ENCODE results near the gene SPOCK1. TPM values are rescaled to one million over a fixed set of nuclear protein-coding genes. Genes with fewer than 3 reads are reported as not detected.

SPOCK1 gene
- polyA plus RNA-seq, 2 donors: 0.86 to 0.88 TPM

DNA sequence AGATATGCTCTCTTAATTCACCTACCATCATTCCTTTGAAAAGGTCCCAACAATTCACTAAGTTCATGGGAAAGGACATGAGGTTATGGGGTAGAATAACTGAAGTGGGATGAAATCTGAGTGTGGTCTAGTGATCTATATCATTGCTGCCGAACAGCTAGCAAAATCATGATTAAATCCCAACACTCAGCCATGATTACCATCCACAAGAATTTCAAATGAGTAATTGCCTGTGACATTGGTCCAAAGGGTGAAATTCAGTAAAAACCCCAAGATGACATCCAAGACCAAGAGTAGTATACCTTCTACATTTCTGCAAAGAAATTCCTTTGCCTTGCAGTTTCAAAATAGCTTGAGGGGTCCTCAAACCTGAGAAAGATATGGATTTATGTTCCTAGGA lies 225.6 kb downstream of the SPOCK1 start:
- Histone ChIP-seq H3K4me1 (ENCODE audit: control insufficient read depth in 2 of 2, insufficient read depth in 2 of 2, low read length in 1 of 2) (no peaks in the 10 kb centered on the region), H3K4me3 (ENCODE audit: low read depth in 1 of 2, low read length in 2 of 2) (no peak overlapping the region), H3K27me3 (ENCODE audit: control insufficient read depth in 1 of 2, insufficient read depth in 2 of 2, low read length in 2 of 2) (no peaks in the 10 kb centered on the region), H3K27ac (ENCODE audit: low read depth in 2 of 2, low read length in 1 of 2) (no peak overlapping the region), H3K9me3 (ENCODE audit: control insufficient read depth in 2 of 2, insufficient read depth in 1 of 2, low read depth in 1 of 2, low read length in 1 of 2) (no peaks in the 10 kb centered on the region), H3K36me3 (ENCODE audit: control insufficient read depth in 2 of 2, insufficient read depth in 2 of 2, low read length in 1 of 2) (no peaks in the 10 kb centered on the region)
- WGBS, 2 donors: 71 to 81% methylated on average over 1 of the region's 1 CpG

DNA sequence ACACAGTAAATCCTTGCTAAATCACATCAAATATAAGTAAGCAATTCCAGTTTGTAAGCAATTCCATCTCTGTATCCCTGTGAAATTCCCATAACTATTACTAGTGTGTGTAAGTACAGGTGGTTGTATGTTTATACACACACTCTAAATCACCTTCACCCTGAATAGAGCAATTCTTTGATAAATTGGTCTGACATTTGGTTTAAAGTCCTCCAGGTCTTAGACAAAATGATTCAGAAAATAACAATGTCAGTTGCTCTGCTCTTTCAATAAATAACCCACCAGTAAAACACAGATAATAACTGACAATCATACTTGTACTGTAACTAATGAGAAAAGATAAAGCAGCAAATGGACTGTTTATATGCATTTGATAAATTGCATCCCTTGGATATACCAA lies 226.3 kb downstream of the SPOCK1 start:
- Histone ChIP-seq H3K27ac (ENCODE audit: low read depth in 2 of 2, low read length in 1 of 2) (no peak overlapping the region), H3K27me3 (ENCODE audit: control insufficient read depth in 1 of 2, insufficient read depth in 2 of 2, low read length in 2 of 2) (no peaks in the 10 kb centered on the region), H3K9me3 (ENCODE audit: control insufficient read depth in 2 of 2, insufficient read depth in 1 of 2, low read depth in 1 of 2, low read length in 1 of 2) (no peaks in the 10 kb centered on the region), H3K36me3 (ENCODE audit: control insufficient read depth in 2 of 2, insufficient read depth in 2 of 2, low read length in 1 of 2) (no peaks in the 10 kb centered on the region), H3K4me1 (ENCODE audit: control insufficient read depth in 2 of 2, insufficient read depth in 2 of 2, low read length in 1 of 2) (no peaks in the 10 kb centered on the region), H3K4me3 (ENCODE audit: low read depth in 1 of 2, low read length in 2 of 2) (no peak overlapping the region)

DNA sequence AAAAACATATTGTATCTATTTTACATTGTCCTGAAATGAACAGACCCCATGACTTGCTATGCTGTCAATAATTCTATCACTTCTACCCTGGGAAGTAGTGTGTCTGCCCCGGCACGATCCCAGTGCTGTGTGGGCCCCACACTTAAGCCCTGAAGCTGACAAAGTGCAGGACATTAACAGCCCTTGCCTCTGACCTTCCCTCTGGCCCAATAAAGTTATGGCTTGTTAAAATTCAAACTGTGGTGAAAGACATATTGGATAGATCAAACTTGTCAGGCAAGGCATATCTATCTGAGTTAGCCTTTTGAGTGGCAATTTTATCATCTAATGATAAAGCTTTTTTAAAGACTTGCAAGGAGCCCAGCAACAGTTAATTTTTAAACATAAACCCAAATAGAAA lies 229.2 kb downstream of the SPOCK1 start:
- no peaks in the 10 kb centered on the region for H3K27me3 ChIP-seq (ENCODE audit: control insufficient read depth in 1 of 2, insufficient read depth in 2 of 2, low read length in 2 of 2)
- WGBS, 2 donors: 65 to 91% methylated on average over 2 of the region's 2 CpGs
- H3K4me3 ChIP-seq (ENCODE audit: low read depth in 1 of 2, low read length in 2 of 2): no peak overlapping the region
- no peak overlapping the region for H3K27ac ChIP-seq (ENCODE audit: low read depth in 2 of 2, low read length in 1 of 2)
- no peaks in the 10 kb centered on the region for H3K36me3 ChIP-seq (ENCODE audit: control insufficient read depth in 2 of 2, insufficient read depth in 2 of 2, low read length in 1 of 2)
- H3K9me3 ChIP-seq (ENCODE audit: control insufficient read depth in 2 of 2, insufficient read depth in 1 of 2, low read depth in 1 of 2, low read length in 1 of 2): no peaks in the 10 kb centered on the region
- no peaks in the 10 kb centered on the region for H3K4me1 ChIP-seq (ENCODE audit: control insufficient read depth in 2 of 2, insufficient read depth in 2 of 2, low read length in 1 of 2)

DNA sequence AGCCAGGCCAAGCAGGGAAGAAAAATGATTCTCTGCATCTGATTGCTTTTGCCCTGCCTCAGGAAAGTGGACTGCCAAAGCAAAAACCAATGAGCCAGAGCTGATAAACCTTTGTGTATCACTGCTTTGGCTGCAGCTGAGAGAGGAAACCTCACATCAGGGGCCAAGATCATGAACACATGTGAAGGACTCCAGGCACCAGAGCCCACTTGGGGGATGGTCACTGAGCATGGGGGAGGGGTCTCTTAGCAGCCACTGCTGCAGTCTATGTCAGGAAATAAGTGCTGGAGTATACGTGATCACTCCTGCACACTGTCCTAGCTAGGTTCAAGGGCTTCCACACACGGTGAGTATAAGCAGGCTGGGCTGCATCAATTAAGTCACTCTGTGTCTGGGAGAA lies 229.9 kb downstream of the SPOCK1 start:
- Histone ChIP-seq H3K4me3 (ENCODE audit: low read depth in 1 of 2, low read length in 2 of 2) (no peak overlapping the region), H3K27ac (ENCODE audit: low read depth in 2 of 2, low read length in 1 of 2) (no peak overlapping the region), H3K36me3 (ENCODE audit: control insufficient read depth in 2 of 2, insufficient read depth in 2 of 2, low read length in 1 of 2) (no peaks in the 10 kb centered on the region), H3K4me1 (ENCODE audit: control insufficient read depth in 2 of 2, insufficient read depth in 2 of 2, low read length in 1 of 2) (no peaks in the 10 kb centered on the region), H3K27me3 (ENCODE audit: control insufficient read depth in 1 of 2, insufficient read depth in 2 of 2, low read length in 2 of 2) (no peaks in the 10 kb centered on the region), H3K9me3 (ENCODE audit: control insufficient read depth in 2 of 2, insufficient read depth in 1 of 2, low read depth in 1 of 2, low read length in 1 of 2) (no peaks in the 10 kb centered on the region)
- 43 to 48% methylated on average over 2 of the region's 2 CpGs for WGBS, 2 donors

DNA sequence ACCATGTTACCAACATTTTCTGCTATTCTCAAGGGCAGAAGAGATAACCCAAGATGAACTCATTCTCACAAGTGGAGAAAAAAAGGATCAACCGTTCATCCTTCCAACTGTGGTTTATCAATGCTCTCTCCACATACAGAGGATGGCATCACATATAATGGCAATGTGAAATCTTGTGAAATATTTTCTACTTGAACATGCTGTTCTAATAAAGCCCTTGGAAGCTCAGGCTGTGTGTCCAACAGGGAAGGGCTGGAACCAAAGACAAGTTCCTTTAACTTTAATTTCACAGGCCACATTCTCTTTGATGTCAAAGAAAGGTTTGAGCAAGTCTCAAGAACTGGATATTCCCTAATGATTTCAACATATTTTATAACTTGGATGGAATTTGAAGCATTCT lies 230.5 kb downstream of the SPOCK1 start:
- Histone ChIP-seq H3K27ac (ENCODE audit: low read depth in 2 of 2, low read length in 1 of 2) (no peak overlapping the region), H3K4me3 (ENCODE audit: low read depth in 1 of 2, low read length in 2 of 2) (no peak overlapping the region)

DNA sequence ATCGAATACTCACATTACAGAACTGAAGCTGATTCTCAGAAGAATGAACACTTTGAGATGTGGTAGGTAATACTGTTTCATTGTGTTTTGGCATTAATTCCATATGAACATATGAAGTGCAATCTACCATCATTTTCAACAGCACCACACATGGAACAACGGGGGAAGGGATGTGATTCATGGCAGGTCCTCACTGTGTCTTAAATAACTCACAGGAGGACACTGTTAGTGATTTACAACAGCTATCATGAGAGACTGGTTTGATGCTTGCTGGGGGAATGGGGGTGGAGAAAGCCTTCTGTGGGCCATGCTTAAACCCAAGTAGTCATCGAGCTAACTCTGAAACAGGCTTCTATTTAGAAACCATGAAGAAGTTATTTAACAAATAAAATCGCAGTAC lies 232.9 kb downstream of the SPOCK1 start:
- Histone ChIP-seq H3K27me3 (ENCODE audit: control insufficient read depth in 1 of 2, insufficient read depth in 2 of 2, low read length in 2 of 2) (no peaks in the 10 kb centered on the region), H3K9me3 (ENCODE audit: control insufficient read depth in 2 of 2, insufficient read depth in 1 of 2, low read depth in 1 of 2, low read length in 1 of 2) (no peaks in the 10 kb centered on the region), H3K4me3 (ENCODE audit: low read depth in 1 of 2, low read length in 2 of 2) (no peak overlapping the region), H3K27ac (ENCODE audit: low read depth in 2 of 2, low read length in 1 of 2) (no peak overlapping the region), H3K4me1 (ENCODE audit: control insufficient read depth in 2 of 2, insufficient read depth in 2 of 2, low read length in 1 of 2) (no peaks in the 10 kb centered on the region), H3K36me3 (ENCODE audit: control insufficient read depth in 2 of 2, insufficient read depth in 2 of 2, low read length in 1 of 2) (no peaks in the 10 kb centered on the region)
- 78 to 86% methylated on average over 4 of the region's 4 CpGs for WGBS, 2 donors

More for the DNA sequence above, 230.5 kb downstream of the SPOCK1 start:
- WGBS, 2 donors: 81 to 88% methylated on average over 1 of the region's 1 CpG
- no peaks in the 10 kb centered on the region for H3K27me3 ChIP-seq (ENCODE audit: control insufficient read depth in 1 of 2, insufficient read depth in 2 of 2, low read length in 2 of 2)
- H3K9me3 ChIP-seq (ENCODE audit: control insufficient read depth in 2 of 2, insufficient read depth in 1 of 2, low read depth in 1 of 2, low read length in 1 of 2): no peaks in the 10 kb centered on the region
- no peaks in the 10 kb centered on the region for H3K4me1 ChIP-seq (ENCODE audit: control insufficient read depth in 2 of 2, insufficient read depth in 2 of 2, low read length in 1 of 2)
- H3K36me3 ChIP-seq (ENCODE audit: control insufficient read depth in 2 of 2, insufficient read depth in 2 of 2, low read length in 1 of 2): no peaks in the 10 kb centered on the region

DNA sequence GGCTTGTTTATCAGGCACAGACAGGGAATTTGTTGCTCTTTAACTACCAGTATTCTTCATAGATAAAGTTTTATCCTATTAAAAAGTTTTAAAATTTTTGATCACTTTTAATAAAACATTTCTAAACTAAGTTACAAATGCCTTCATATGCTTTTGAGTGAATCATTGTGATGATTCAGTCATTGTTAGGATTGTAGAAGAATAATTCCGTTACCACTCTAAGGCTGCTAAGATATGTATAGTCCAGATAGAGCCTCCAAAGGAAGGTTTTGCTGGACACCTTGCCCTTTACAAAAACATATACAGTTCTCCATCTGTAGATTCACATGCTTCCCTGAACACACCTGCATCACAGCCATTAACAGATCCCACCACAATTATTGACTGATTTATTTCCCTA lies 233.7 kb downstream of the SPOCK1 start:
- Histone ChIP-seq H3K27ac (ENCODE audit: low read depth in 2 of 2, low read length in 1 of 2) (no peak overlapping the region), H3K36me3 (ENCODE audit: control insufficient read depth in 2 of 2, insufficient read depth in 2 of 2, low read length in 1 of 2) (no peaks in the 10 kb centered on the region), H3K4me1 (ENCODE audit: control insufficient read depth in 2 of 2, insufficient read depth in 2 of 2, low read length in 1 of 2) (no peaks in the 10 kb centered on the region), H3K4me3 (ENCODE audit: low read depth in 1 of 2, low read length in 2 of 2) (no peak overlapping the region), H3K27me3 (ENCODE audit: control insufficient read depth in 1 of 2, insufficient read depth in 2 of 2, low read length in 2 of 2) (no peaks in the 10 kb centered on the region), H3K9me3 (ENCODE audit: control insufficient read depth in 2 of 2, insufficient read depth in 1 of 2, low read depth in 1 of 2, low read length in 1 of 2) (no peaks in the 10 kb centered on the region)
- 89 to 91% methylated on average over 1 of the region's 1 CpG for WGBS, 2 donors

DNA sequence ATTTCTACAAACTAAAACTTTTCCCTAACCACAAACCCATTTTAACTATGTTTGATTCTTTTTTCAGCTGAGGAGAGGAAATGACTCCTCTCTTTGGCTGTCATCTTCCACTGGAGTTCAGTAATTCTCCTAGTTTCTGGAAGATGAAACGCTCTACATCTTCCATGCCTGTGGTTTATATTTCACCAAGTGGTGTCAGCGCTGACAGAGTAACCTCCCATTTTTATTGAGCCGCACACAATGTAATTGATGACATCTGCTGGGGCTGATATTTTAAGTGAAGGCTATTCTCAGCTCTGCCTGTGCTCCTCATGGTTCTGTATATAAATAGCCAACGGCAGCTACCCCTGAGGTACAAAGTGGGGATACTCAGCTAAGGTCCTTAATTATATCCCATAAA lies 234.6 kb downstream of the SPOCK1 start:
- Histone ChIP-seq H3K36me3 (ENCODE audit: control insufficient read depth in 2 of 2, insufficient read depth in 2 of 2, low read length in 1 of 2) (no peaks in the 10 kb centered on the region), H3K9me3 (ENCODE audit: control insufficient read depth in 2 of 2, insufficient read depth in 1 of 2, low read depth in 1 of 2, low read length in 1 of 2) (no peaks in the 10 kb centered on the region), H3K27ac (ENCODE audit: low read depth in 2 of 2, low read length in 1 of 2) (no peak overlapping the region), H3K27me3 (ENCODE audit: control insufficient read depth in 1 of 2, insufficient read depth in 2 of 2, low read length in 2 of 2) (no peaks in the 10 kb centered on the region), H3K4me3 (ENCODE audit: low read depth in 1 of 2, low read length in 2 of 2) (no peak overlapping the region), H3K4me1 (ENCODE audit: control insufficient read depth in 2 of 2, insufficient read depth in 2 of 2, low read length in 1 of 2) (no peaks in the 10 kb centered on the region)
- 79 to 81% methylated on average over 4 of the region's 4 CpGs for WGBS, 2 donors

DNA sequence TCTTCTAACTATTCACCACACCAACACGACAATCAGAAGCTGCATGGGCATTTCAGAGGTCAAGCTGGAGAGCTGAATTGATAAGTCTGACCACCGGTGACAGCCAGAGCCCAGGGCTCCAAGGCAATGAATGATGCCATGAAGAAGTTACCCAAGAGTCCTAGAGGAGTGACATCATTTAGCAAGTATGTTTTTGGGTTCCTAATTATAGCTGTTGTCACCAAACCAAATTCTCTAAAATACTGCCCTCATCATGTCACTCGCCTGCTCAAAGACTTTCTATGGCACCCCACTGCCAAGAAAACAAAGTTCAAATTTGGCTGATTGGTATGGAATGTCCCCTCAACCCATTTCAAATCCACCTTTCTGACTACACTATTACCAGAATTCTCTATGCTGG lies 235.1 kb downstream of the SPOCK1 start:
- no peaks in the 10 kb centered on the region for H3K36me3 ChIP-seq (ENCODE audit: control insufficient read depth in 2 of 2, insufficient read depth in 2 of 2, low read length in 1 of 2)
- no peaks in the 10 kb centered on the region for H3K27me3 ChIP-seq (ENCODE audit: control insufficient read depth in 1 of 2, insufficient read depth in 2 of 2, low read length in 2 of 2)
- no peaks in the 10 kb centered on the region for H3K4me1 ChIP-seq (ENCODE audit: control insufficient read depth in 2 of 2, insufficient read depth in 2 of 2, low read length in 1 of 2)
- no peak overlapping the region for H3K27ac ChIP-seq (ENCODE audit: low read depth in 2 of 2, low read length in 1 of 2)
- no peak overlapping the region for H3K4me3 ChIP-seq (ENCODE audit: low read depth in 1 of 2, low read length in 2 of 2)
- 70 to 83% methylated on average over 3 of the region's 3 CpGs for WGBS, 2 donors
- H3K9me3 ChIP-seq (ENCODE audit: control insufficient read depth in 2 of 2, insufficient read depth in 1 of 2, low read depth in 1 of 2, low read length in 1 of 2): no peaks in the 10 kb centered on the region

DNA sequence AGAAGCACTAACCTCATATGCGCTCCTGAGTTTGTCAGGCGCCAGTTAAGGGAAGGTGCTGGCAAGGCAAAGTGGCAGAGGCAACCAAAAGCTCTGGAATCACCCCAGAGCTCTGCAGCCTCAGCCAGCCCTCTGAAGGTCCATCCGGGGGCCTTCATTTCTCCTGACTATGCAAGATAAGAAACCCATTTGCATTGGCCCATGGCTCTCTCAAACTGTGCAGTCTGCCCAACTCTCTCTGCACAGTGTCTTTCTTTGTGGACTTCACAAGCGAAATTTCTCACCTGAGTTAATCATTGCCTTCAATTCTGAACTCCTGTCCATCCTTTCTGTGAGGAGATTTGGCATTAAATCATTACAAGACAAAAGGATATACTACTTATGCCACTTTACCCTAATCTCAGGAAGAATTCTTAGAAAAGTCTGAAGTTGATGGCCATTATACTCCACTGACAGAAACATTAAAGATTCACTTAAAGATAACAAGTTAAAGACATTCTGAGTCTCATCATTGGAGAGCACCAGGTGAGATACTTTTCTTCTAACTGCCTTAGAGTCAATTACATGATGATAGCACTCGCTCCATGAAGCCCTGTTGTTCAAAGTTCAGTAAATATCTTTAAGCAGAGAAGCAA lies 235.6 kb downstream of the SPOCK1 start:
- Histone ChIP-seq H3K4me1 (ENCODE audit: control insufficient read depth in 2 of 2, insufficient read depth in 2 of 2, low read length in 1 of 2) (no peaks in the 10 kb centered on the region), H3K9me3 (ENCODE audit: control insufficient read depth in 2 of 2, insufficient read depth in 1 of 2, low read depth in 1 of 2, low read length in 1 of 2) (peaks cover 0 to 2% of the 10 kb centered on the region in 2 donors), H3K27me3 (ENCODE audit: control insufficient read depth in 1 of 2, insufficient read depth in 2 of 2, low read length in 2 of 2) (no peaks in the 10 kb centered on the region), H3K4me3 (ENCODE audit: low read depth in 1 of 2, low read length in 2 of 2) (no peak overlapping the region), H3K27ac (ENCODE audit: low read depth in 2 of 2, low read length in 1 of 2) (no peak overlapping the region), H3K36me3 (ENCODE audit: control insufficient read depth in 2 of 2, insufficient read depth in 2 of 2, low read length in 1 of 2) (no peaks in the 10 kb centered on the region)
- 69 to 77% methylated on average over 5 of the region's 5 CpGs for WGBS, 2 donors

Data from esophagus (tissue), 2 donors.